Smooth muscle cell (in vitro differentiated cells): ENCODE measurements around the gene SSPN. TPM values are rescaled to one million over a fixed set of nuclear protein-coding genes. Genes with fewer than 3 reads are reported as not detected.

Experiments
- DNase-seq: peaks from one replicate; lab custom pipeline; 2025; ENCODE audit not compliant: unreplicated experiment; lab: John Stamatoyannopoulos, UW
- H2AFZ ChIP-seq: fragments of 200-600 bp; sonication (generic); 2 replicates; pipeline ENCODE4 v1.6.0; 2016; ENCODE audit warnings: antibody characterized with exemption, low read depth, mild to moderate bottlenecking
- H3F3A ChIP-seq: fragments of 200-600 bp; sonication (generic); 2 replicates; pipeline ENCODE4 v1.6.0; 2017; ENCODE audit warnings: antibody characterized with exemption, low read depth
- H3K27ac ChIP-seq: fragments of 200-600 bp; sonication (generic); 2 replicates; pipeline ENCODE4 v1.5.1; 2016; ENCODE audit warnings: low read depth, mild to moderate bottlenecking
- H3K27me3 ChIP-seq: fragments of 200-600 bp; sonication (generic); 2 replicates; pipeline ENCODE4 v1.6.1; 2016; ENCODE audit warnings: low read depth, mild to moderate bottlenecking
- H3K36me3 ChIP-seq: fragments of 200-600 bp; sonication (generic); 2 replicates; pipeline ENCODE4 v1.5.1; 2016; ENCODE audit warnings: low read depth
- H3K4me1 ChIP-seq: fragments of 200-600 bp; sonication (generic); 2 replicates; pipeline ENCODE4 v1.5.1; 2016; ENCODE audit warnings: low read depth
- H3K4me2 ChIP-seq: fragments of 200-600 bp; sonication (generic); 2 replicates; pipeline ENCODE4 v1.6.0; 2016; ENCODE audit warnings: mild to moderate bottlenecking
- H3K4me3 ChIP-seq: fragments of 200-600 bp; sonication (generic); 2 replicates; pipeline ENCODE4 v1.5.1; 2016; ENCODE audit warnings: mild to moderate bottlenecking
- H3K79me2 ChIP-seq: fragments of 200-600 bp; sonication (generic); 2 replicates; pipeline ENCODE4 v1.6.0; 2016; ENCODE audit warnings: low read depth, mild to moderate bottlenecking
- H3K9ac ChIP-seq: fragments of 200-600 bp; sonication (generic); 2 replicates; pipeline ENCODE4 v1.6.0; 2016; ENCODE audit warnings: low read depth
- H3K9me3 ChIP-seq: fragments of 200-600 bp; sonication (generic); replicated peaks from 2 replicates; pipeline ENCODE4 v1.5.1; 2016; ENCODE audit warnings: low read depth
- H4K20me1 ChIP-seq: fragments of 200-600 bp; sonication (generic); 2 replicates; pipeline ENCODE4 v1.6.0; 2016; ENCODE audit warnings: low read depth
- CTCF ChIP-seq: fragments of 200-600 bp; sonication (generic); IDR thresholded peaks from 2 replicates; pipeline ENCODE4 v1.5.1; 2017; ENCODE audit warnings: borderline replicate concordance, mild to moderate bottlenecking, antibody characterized with exemption; ENCODE audit not compliant: insufficient read depth, poor library complexity, severe bottlenecking
- WGBS: methylation state at CpG from one replicate; pipeline ENCODE4 v1.1.7; 2016; ENCODE audit warnings: low lambda C conversion rate; 5-methylcytosine and 5-hydroxymethylcytosine counted together
- polyA plus RNA-seq: library from polyadenylated mRNA; unstranded; fragments of >200 nt; fragmentation: Nextera tagmentation; extraction: Ambion mirVana; gene quantifications from 2 replicates; pipeline ENCODE4 v1.2.1, GENCODE V29; 2016
- total RNA-seq: library from RNA; depleted of rRNA; stranded (reverse); fragments of >200 nt; gene quantifications from 2 replicates; pipeline ENCODE4 v1.2.3, GENCODE V29; 2014

SSPN gene
- total and polyA plus RNA-seq, 2 experiments from 2014 or later = 22.6 to 24.4 TPM

- H3K9me3 ChIP-seq = no peaks in the 10 kb centered on the region
- peaks cover 6% of the 10 kb centered on the region for H3F3A ChIP-seq
- DNase-seq = no peak
- H4K20me1 ChIP-seq = no peaks in the 10 kb centered on the region
- H2AFZ ChIP-seq = no peak overlapping the region
- no peak overlapping the region for H3K27ac ChIP-seq
- no peaks in the 10 kb centered on the region for H3K79me2 ChIP-seq
- no peaks in the 10 kb centered on the region for H3K27me3 ChIP-seq
- no peak overlapping the region for H3K4me2 ChIP-seq
- no peak for TF ChIP-seq CTCF
- H3K9ac ChIP-seq = no peak overlapping the region
- 86% methylated on average over 2 of the region's 2 CpGs for WGBS
- no peaks in the 10 kb centered on the region for H3K4me1 ChIP-seq
- no peak overlapping the region for H3K4me3 ChIP-seq
- no peaks in the 10 kb centered on the region for H3K36me3 ChIP-seq
These were observed 98.2 kb downstream of the SSPN start for GRCh38 chr12:26293612-26294011.

- Histone ChIP-seq H3F3A (peaks cover 8% of the 10 kb centered on the region), H4K20me1 (no peaks in the 10 kb centered on the region), H3K79me2 (no peaks in the 10 kb centered on the region), H3K4me2 (peak overlapping the region; percentile 33), H3K4me1 (no peaks in the 10 kb centered on the region), H3K9ac (no peak overlapping the region), H3K9me3 (no peaks in the 10 kb centered on the region), H2AFZ (peak overlapping the region; percentile 20), H3K4me3 (no peak overlapping the region), H3K27me3 (no peaks in the 10 kb centered on the region), H3K36me3 (no peaks in the 10 kb centered on the region), H3K27ac (no peak overlapping the region)
- no peak for TF ChIP-seq CTCF
- 50% methylated on average over 4 of the region's 4 CpGs for WGBS
- no peak for DNase-seq
These were observed 99.6 kb downstream of the SSPN start for GRCh38 chr12:26295001-26295400.

- TF ChIP-seq CTCF = no peak
- Histone ChIP-seq H2AFZ (no peak overlapping the region), H3K4me2 (no peak overlapping the region), H3K4me3 (no peak overlapping the region), H3K4me1 (no peaks in the 10 kb centered on the region), H3F3A (peaks cover 8% of the 10 kb centered on the region), H3K27me3 (no peaks in the 10 kb centered on the region), H3K9ac (no peak overlapping the region), H3K27ac (peak overlapping the region; percentile 93), H4K20me1 (no peaks in the 10 kb centered on the region), H3K9me3 (no peaks in the 10 kb centered on the region), H3K36me3 (no peaks in the 10 kb centered on the region), H3K79me2 (no peaks in the 10 kb centered on the region)
- DNase-seq = no peak
- 71% methylated on average over 8 of the region's 8 CpGs for WGBS
These were observed 102.2 kb downstream of the SSPN start for GRCh38 chr12:26297396-26298070.
